NCI-H2196 treated with DMSO at 0.1 percent for 48 hours (cell line): Measurements from ENCODE around the gene ARFGEF3.
A peak's percentile ranks its signal among the peaks of the same experiment; 100 is the strongest.
"Not testable (repeated sequence)": the region's sequence is repeated elsewhere in the genome, so short reads cannot be mapped to it uniquely, and the experiment has no call there.

Source experiments
- DNase-seq: peaks from one replicate; lab custom pipeline; 2025; ENCODE audit not compliant: unreplicated experiment; lab: John Stamatoyannopoulos, UW

The ARFGEF3 gene, protein sequence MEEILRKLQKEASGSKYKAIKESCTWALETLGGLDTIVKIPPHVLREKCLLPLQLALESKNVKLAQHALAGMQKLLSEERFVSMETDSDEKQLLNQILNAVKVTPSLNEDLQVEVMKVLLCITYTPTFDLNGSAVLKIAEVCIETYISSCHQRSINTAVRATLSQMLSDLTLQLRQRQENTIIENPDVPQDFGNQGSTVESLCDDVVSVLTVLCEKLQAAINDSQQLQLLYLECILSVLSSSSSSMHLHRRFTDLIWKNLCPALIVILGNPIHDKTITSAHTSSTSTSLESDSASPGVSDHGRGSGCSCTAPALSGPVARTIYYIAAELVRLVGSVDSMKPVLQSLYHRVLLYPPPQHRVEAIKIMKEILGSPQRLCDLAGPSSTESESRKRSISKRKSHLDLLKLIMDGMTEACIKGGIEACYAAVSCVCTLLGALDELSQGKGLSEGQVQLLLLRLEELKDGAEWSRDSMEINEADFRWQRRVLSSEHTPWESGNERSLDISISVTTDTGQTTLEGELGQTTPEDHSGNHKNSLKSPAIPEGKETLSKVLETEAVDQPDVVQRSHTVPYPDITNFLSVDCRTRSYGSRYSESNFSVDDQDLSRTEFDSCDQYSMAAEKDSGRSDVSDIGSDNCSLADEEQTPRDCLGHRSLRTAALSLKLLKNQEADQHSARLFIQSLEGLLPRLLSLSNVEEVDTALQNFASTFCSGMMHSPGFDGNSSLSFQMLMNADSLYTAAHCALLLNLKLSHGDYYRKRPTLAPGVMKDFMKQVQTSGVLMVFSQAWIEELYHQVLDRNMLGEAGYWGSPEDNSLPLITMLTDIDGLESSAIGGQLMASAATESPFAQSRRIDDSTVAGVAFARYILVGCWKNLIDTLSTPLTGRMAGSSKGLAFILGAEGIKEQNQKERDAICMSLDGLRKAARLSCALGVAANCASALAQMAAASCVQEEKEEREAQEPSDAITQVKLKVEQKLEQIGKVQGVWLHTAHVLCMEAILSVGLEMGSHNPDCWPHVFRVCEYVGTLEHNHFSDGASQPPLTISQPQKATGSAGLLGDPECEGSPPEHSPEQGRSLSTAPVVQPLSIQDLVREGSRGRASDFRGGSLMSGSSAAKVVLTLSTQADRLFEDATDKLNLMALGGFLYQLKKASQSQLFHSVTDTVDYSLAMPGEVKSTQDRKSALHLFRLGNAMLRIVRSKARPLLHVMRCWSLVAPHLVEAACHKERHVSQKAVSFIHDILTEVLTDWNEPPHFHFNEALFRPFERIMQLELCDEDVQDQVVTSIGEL (N-terminal part only)

GRCh38 chr6:138161338-138162110, at the start of gene ARFGEF3:
TSS of gene ARFGEF3 (plus strand) at chr6:138161939. CDS start at chr6:138162087, 148 bp downstream.
- DNase-seq, result peak; percentile 24

GRCh38 chr6:138113588-138114210, 48.0 kb upstream of the ARFGEF3 start:
- no peak for DNase-seq

GRCh38 chr6:138115201-138115600, 46.5 kb upstream of the ARFGEF3 start:
- DNase-seq, result no peak

- peak; percentile 62 for DNase-seq
These were observed 45.7 kb upstream of the ARFGEF3 start for GRCh38 chr6:138115877-138116660.

DNA sequence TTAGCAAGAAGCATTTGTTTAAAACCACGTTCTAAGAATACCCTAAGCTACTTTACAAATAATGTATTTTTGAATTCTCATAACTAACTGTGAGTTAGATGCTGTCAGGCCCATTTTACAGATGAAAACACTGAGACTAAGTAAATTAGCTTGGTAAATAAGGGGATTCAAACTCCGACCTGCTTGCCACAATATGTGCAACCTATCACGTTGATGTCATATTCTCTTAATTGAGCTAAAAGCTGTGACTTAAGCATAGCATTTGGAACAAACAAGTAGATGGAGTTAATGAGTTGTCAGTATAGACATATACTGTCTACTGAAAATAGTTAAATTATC, 45.1 kb upstream of the ARFGEF3 start:
- no peak for DNase-seq

DNA sequence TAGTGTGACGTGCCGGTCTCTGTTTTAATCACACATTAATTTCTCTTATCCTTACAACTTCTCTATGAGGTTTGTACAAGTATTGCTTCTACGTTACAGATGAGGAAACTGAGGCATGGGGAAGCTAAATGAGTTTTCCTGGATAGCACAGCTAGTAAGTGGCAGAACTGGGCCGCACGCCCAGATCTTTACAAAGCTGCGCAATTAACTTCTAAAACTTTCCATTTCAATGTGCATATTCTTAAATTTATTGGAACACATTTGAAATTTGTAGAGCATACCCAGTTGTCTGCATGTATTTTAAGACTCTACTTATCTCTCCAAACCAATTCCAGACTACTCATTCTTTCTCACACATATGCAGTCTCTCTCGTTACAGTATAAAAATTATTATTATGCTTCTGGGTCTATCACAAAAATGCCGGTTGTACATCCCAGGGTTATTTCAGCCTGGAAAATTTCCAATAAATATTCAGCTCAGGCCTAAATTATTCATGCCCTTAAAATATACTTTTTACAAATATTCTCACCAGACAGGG, 44.3 kb upstream of the ARFGEF3 start:
- no peak for DNase-seq

GRCh38 chr6:138119229-138119628, 42.5 kb upstream of the ARFGEF3 start:
- not testable (repeated sequence) for DNase-seq

GRCh38 chr6:138119976-138120375, 41.8 kb upstream of the ARFGEF3 start:
- DNase-seq, result no peak

DNA sequence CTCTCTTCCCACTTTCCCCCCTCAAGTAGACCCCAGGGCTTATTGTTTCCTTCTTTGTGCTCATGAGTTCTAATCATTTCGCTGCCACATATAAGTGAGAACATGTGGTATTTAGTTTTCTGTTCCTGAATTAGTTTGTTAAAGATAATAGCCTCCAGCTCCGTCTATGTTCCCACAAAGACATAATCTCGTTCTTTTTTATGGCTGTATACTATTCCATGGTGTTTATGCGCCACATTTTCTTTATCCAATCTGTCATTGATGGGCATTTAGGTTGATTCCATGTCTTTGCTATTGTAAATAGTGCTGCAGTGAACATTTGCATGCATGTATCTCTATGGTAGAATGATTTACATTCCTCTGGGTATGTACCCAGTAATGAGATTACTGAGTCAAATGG, 37.6 kb upstream of the ARFGEF3 start:
- DNase-seq, result no peak

- no peak for DNase-seq
These were observed 33.6 kb upstream of the ARFGEF3 start for GRCh38 chr6:138128096-138128495.

DNA sequence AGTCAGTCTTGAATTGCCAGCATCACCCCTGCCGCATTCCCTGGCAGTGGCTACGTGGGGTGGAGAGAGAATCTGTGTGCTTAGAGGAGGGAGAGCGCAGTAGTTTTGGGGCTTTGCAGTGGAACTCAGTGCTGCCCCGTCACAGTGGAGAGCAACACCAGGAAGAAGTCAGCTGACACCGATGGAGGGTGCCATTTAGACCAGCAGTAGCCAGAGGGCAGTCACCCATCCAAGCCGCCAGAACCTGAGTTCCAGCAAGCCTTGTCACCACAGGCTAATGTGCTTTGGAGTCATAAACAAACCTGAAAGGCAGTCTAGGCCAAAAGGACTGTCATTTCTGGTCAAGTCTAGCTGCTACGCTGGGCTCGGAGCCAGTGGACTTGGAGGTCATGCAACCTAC, 32.5 kb upstream of the ARFGEF3 start:
- DNase-seq, result no peak

GRCh38 chr6:138142806-138143205, 18.9 kb upstream of the ARFGEF3 start:
- no peak for DNase-seq

- DNase-seq, result no peak
These were observed 16.3 kb upstream of the ARFGEF3 start for GRCh38 chr6:138145402-138145801.

DNA sequence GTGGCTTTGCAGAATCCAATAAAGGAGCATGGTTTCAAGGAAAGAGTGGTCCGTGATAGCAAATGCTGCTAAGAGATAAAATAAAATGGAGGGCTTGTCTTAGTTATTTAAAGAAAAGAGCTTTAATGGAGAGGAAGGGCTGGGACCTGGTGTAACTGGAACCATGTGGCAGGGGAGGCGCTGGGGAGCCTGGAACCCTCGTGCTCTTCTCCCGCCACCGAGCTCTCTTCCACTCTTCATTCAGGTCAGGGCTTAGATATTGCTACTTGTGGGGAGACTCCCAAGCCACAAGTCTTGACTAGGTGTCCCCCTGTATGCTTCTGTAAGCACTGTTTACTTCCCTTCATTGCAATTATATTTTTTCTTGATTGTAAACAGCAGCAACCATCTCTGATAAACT, 15.2 kb upstream of the ARFGEF3 start:
- DNase-seq, result no peak

- no peak for DNase-seq
These were observed 6.3 kb upstream of the ARFGEF3 start for GRCh38 chr6:138155443-138155842.

GRCh38 chr6:138157986-138158638, 3.6 kb upstream of the ARFGEF3 start:
- no peak for DNase-seq

DNA sequence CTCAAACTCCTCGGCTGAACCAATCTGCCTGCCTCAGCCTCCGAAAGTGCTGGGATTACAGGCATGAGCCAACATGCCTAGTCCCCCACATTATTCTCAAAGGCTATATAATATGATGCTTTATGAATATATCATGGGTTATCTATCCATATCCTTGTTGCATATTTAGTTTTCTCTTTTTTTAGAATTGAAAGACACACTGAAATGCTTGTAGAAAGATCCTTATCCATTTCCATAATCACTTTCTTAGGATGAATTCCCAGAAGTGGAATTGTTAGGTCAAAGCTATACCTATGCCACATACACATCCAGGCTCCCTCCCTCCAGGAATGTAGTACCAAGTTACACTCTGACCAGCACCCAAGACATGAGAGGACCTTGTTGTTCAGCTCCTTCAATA, 2.5 kb upstream of the ARFGEF3 start:
- DNase-seq, result no peak

- peak; percentile 21 for DNase-seq
These were observed 1.2 kb upstream of the ARFGEF3 start for GRCh38 chr6:138160329-138161087.
